Testis (tissue), 2 donors: ENCODE results near the gene ERC2.

Experiments used
- POLR2A ChIP-seq: fragments of 450-650 bp; IDR thresholded peaks from one replicate; pipeline ENCODE4 v1.6.1; 2017; ENCODE audit warnings: antibody characterized with exemption, mild to moderate bottlenecking, moderate library complexity
- TF ChIP-seq, protein P1 (sequence below), 3 experiments: fragments of 450-650 bp in 2 of 3; fragments of 200-600 bp in 1 of 3; sonication (generic) in 1 of 3; IDR thresholded peaks; one replicate each; pipeline ENCODE4 v1.5.1; 2016 to 2019; ENCODE audit warnings: antibody characterized with exemption in 3 of 3, mild to moderate bottlenecking in 2 of 3, moderate library complexity in 1 of 3

DNA sequence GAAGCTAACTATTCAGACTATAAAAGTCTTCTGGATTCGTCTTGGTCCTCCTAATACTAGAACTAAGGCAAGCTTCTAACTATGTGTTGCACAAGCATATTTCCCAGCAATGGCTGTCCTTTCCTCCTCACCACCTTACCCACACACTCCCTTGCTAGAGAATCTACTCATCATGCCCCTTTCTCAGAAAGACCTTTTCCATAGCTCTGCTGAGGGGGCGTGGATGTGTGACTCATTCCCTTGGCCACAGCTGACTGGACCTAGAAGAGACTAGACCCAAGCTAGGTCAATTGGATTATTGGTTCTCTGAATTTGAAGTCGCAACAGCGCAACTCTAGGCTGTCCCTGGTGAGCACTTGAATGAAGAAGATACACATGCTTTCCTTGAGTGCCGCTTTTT lies 47.1 kb downstream of the ERC2 start:
- TF ChIP-seq, protein P1, sequence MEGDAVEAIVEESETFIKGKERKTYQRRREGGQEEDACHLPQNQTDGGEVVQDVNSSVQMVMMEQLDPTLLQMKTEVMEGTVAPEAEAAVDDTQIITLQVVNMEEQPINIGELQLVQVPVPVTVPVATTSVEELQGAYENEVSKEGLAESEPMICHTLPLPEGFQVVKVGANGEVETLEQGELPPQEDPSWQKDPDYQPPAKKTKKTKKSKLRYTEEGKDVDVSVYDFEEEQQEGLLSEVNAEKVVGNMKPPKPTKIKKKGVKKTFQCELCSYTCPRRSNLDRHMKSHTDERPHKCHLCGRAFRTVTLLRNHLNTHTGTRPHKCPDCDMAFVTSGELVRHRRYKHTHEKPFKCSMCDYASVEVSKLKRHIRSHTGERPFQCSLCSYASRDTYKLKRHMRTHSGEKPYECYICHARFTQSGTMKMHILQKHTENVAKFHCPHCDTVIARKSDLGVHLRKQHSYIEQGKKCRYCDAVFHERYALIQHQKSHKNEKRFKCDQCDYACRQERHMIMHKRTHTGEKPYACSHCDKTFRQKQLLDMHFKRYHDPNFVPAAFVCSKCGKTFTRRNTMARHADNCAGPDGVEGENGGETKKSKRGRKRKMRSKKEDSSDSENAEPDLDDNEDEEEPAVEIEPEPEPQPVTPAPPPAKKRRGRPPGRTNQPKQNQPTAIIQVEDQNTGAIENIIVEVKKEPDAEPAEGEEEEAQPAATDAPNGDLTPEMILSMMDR (IDR thresholded peaks at IDR 0.05): no peak
- TF ChIP-seq POLR2A: no peak
